Measurements from ENCODE around the gene TMEM178B.

Gene TMEM178B

DNA sequence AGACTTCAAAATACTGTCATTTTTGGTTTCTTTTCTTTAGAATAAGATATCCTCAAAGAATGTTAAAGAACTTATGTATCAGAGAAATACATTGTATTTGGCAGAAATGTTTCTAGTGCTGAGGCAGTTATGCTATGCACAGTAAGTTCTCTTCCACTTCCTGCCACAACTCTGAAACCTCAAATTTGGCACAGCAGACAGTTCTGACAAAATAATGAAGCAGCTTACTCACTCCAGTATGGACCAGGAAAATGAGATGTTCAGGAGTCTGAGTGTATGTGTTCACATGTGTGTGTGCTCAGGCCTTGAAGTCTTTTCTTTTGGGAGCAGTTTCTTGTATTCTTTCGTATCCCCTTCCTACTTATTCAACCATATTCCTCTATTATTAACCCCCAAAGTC, 280.4 kb downstream of the TMEM178B start:
- ChIA-PET CTCF (no interaction called here), POLR2A (ENCODE audit: low non-redundant PET) (no interaction called here)
- H3K27ac ChIP-seq, result no peak overlapping the region
- TF ChIP-seq, protein P1, sequence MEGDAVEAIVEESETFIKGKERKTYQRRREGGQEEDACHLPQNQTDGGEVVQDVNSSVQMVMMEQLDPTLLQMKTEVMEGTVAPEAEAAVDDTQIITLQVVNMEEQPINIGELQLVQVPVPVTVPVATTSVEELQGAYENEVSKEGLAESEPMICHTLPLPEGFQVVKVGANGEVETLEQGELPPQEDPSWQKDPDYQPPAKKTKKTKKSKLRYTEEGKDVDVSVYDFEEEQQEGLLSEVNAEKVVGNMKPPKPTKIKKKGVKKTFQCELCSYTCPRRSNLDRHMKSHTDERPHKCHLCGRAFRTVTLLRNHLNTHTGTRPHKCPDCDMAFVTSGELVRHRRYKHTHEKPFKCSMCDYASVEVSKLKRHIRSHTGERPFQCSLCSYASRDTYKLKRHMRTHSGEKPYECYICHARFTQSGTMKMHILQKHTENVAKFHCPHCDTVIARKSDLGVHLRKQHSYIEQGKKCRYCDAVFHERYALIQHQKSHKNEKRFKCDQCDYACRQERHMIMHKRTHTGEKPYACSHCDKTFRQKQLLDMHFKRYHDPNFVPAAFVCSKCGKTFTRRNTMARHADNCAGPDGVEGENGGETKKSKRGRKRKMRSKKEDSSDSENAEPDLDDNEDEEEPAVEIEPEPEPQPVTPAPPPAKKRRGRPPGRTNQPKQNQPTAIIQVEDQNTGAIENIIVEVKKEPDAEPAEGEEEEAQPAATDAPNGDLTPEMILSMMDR (conservative IDR thresholded peaks at IDR 0.05; ENCODE audit: low read depth), result no peak
- DNase-seq (ENCODE audit: low spot score), result no peak

DNA sequence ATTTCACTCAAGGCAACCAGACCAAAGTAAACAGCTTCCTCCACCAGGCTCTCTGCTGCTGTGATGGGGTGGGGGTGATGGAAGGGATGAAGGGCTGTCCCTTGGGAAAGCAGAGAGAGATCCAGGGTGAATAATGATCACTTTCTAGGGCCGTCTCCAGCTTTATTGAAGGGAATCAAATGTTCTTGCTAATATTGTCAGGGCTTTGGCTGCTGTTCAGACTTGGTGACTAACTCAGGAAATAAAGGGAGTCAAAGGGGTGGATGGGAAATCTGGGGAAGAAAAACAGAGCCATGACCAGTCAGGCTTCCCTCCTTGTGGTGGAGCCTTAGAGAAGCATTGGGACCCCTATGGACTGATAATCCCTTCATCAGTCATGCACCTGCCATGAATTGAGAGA, 281.2 kb downstream of the TMEM178B start:
- ChIA-PET POLR2A (ENCODE audit: low non-redundant PET) (no interaction called here), CTCF (no interaction called here)
- DNase-seq (ENCODE audit: low spot score), result peak; percentile 25
- TF ChIP-seq, protein P1 (conservative IDR thresholded peaks at IDR 0.05; ENCODE audit: low read depth), result no peak
- H3K27ac ChIP-seq, result no peak overlapping the region

DNA sequence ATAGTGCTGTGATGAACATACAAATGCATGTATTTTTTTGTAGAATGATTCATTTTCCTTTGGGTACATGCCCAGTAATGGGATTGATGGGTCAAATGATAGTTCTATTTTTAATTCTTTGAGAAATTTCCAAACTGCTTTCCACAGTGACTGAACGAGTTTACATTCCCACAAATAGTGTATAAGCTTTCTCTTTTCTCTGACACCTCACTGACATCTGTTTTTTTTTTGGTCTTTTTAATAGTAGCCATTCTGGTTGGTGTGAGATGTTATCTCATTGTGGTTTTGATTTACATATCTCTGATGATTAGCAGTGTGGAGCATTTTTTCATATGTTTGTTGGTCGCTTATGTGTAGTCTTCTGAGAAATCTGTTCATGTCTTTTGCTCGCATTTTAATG, 282.3 kb downstream of the TMEM178B start:
- CTCF ChIA-PET, result interaction anchor here (0.6 kb wide), 1 partner anchor 356 kb away, joined by 3 read pairs; no protein-coding TSS in a partner anchor
- DNase-seq (ENCODE audit: low spot score), result no peak
- POLR2A ChIA-PET (ENCODE audit: low non-redundant PET), result no interaction called here
- TF ChIP-seq, protein P1 (conservative IDR thresholded peaks at IDR 0.05; ENCODE audit: low read depth), result no peak
- H3K27ac ChIP-seq, result no peak overlapping the region

DNA sequence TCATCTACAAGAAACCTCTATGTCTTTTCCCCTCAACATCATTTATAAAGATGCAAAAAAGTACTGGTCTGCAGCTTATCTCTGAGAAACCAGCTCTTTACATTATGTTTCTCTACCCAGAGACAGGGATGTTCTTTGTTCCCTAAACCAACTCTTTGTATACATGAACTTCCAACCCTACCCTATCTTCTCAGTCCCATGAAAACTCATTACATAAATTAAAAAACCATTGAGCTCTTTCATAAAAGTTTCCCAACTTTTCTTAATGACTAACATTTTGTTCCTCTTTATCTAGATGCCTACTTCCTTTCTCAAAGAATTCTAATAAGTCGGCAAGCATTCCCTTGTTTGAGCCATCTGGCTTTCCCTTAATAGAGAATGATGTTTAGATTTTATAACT, 284.5 kb downstream of the TMEM178B start:
- no peak overlapping the region for H3K27ac ChIP-seq
- TF ChIP-seq, protein P1 (conservative IDR thresholded peaks at IDR 0.05; ENCODE audit: low read depth), result no peak
- CTCF ChIA-PET, result interaction anchor here (0.5 to 0.7 kb wide), 2 partner anchors 9 to 21 kb away, joined by 3 read pairs; no protein-coding TSS in a partner anchor
- no peak for DNase-seq (ENCODE audit: low spot score)
- POLR2A ChIA-PET (ENCODE audit: low non-redundant PET), result no interaction called here

DNA sequence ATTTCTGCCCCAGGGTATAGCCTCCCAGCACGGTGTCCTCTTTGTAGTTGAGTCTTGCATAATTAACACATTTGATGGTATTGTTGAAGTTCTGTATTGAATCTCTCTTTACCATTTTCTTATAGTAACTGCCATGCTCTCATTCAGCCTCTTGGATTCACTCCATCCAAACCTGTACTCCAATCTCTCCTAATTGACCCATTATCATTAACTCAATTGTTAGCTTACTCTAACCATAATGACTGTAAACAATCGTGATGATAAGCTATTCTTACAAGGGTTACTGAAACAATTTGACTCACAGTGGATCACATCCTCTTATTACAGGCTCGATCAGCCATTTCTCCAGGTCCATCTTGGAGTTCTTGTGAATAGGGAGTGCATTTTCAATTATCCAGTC, 285.4 kb downstream of the TMEM178B start:
- ChIA-PET POLR2A (ENCODE audit: low non-redundant PET) (no interaction called here), CTCF (no interaction called here)
- no peak for DNase-seq (ENCODE audit: low spot score)

DNA sequence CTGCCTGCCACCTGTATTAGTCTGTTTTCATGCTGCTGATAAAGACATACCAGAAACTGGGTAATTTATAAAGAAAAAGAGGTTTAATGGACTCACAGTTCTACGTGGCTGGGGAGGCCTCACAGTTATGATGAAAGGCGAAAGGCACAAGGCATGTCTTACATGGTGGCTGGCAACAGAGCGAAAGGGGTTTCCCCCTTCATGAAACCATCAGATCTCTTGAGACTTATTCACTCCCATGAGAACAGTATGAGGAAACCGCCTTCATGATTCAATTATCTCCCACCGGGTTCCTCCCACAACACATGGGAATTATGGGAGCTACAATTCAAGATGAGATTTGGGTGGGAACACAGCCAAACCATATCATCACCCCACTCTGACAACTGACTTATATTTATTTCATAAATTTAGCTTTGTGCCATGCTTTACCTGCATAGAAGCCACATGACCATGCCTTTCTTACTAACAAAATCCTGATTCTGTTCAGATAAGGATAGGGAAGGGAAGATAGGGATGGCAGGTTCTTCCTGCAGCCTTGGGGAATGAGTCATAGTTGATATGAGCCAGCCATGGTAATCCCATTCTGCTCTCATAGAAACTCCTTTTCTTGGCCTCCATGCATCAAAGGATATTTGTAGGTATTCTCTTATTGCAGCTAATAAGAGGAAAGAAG, 286.0 kb downstream of the TMEM178B start:
- CTCF ChIA-PET, result no interaction called here
- TF ChIP-seq, protein P1 (conservative IDR thresholded peaks at IDR 0.05; ENCODE audit: low read depth), result no peak
- POLR2A ChIA-PET (ENCODE audit: low non-redundant PET), result no interaction called here

More for the DNA sequence above, 285.4 kb downstream of the TMEM178B start:
- no peak overlapping the region for H3K27ac ChIP-seq
- TF ChIP-seq, protein P1 (conservative IDR thresholded peaks at IDR 0.05; ENCODE audit: low read depth), result no peak

More for the DNA sequence above, 286.0 kb downstream of the TMEM178B start:
- DNase-seq (ENCODE audit: low spot score), result no peak
- no peak overlapping the region for H3K27ac ChIP-seq
